Measurements from ENCODE around the gene NUDCD3.

GRCh38 chr7:44388089-44388970 is 102.1 kb downstream of the NUDCD3 start:
- TF ChIP-seq CTCF (IDR thresholded peaks at IDR 0.05; ENCODE audit: low read length) (no peak), EZH2phosphoT487 (IDR thresholded peaks at IDR 0.05; ENCODE audit: low read length) (no peak), EZH2 (optimal IDR thresholded peaks at IDR 0.05; ENCODE audit: low read depth, low read length) (no peak)

Measured in MM.1S (cell line).